Activated CD4-positive, alpha-beta T cell treated with anti-CD3 and anti-CD28 coated beads for 4 hours (primary cell): ENCODE data around the gene BRS3.
"Not testable (repeated sequence)": the region's sequence is repeated elsewhere in the genome, so short reads cannot be mapped to it uniquely, and the experiment has no call there.

Source experiments
- DNase-seq, 2 donors: peaks; one replicate each; pipeline ENCODE4 v3.0.0-alpha.2; 2020

The BRS3 gene

GRCh38 chrX:136487647-136488046 lies at the start of gene BRS3:
Gene BRS3 (plus strand): TSS chrX:136487947. CDS start chrX:136488115, 168 bp downstream.
- no peak for DNase-seq

GRCh38 chrX:136438192-136438591 lies 49.6 kb upstream of the BRS3 start:
- DNase-seq, result no peak

GRCh38 chrX:136445674-136446073 lies 42.1 kb upstream of the BRS3 start:
- DNase-seq, result not testable (repeated sequence)

- DNase-seq, result no peak
Measured at GRCh38 chrX:136446208-136446607, 41.5 kb upstream of the BRS3 start.

GRCh38 chrX:136447308-136447707 lies 40.4 kb upstream of the BRS3 start:
- DNase-seq, result no peak

- no peak for DNase-seq
Measured at GRCh38 chrX:136447968-136448367, 39.8 kb upstream of the BRS3 start.

GRCh38 chrX:136450050-136450830 lies 37.5 kb upstream of the BRS3 start:
- DNase-seq, result no peak

- DNase-seq, result no peak
Measured at GRCh38 chrX:136452614-136453013, 35.1 kb upstream of the BRS3 start.

- DNase-seq, result no peak
Measured at GRCh38 chrX:136453114-136453513, 34.6 kb upstream of the BRS3 start.

GRCh38 chrX:136453771-136454170 lies 34.0 kb upstream of the BRS3 start:
- no peak for DNase-seq

- no peak for DNase-seq
Measured at GRCh38 chrX:136456133-136456532, 31.6 kb upstream of the BRS3 start.

GRCh38 chrX:136457303-136457917 lies 30.3 kb upstream of the BRS3 start:
- DNase-seq, result no peak

GRCh38 chrX:136464589-136464988 lies 23.2 kb upstream of the BRS3 start:
- DNase-seq, result no peak

- no peak for DNase-seq
Measured at GRCh38 chrX:136467303-136467702, 20.4 kb upstream of the BRS3 start.

- no peak for DNase-seq
Measured at GRCh38 chrX:136468391-136469103, 19.2 kb upstream of the BRS3 start.

- no peak for DNase-seq
Measured at GRCh38 chrX:136473663-136474062, 14.1 kb upstream of the BRS3 start.

GRCh38 chrX:136475236-136475635 lies 12.5 kb upstream of the BRS3 start:
- DNase-seq, result no peak

GRCh38 chrX:136476501-136476900 lies 11.2 kb upstream of the BRS3 start:
- DNase-seq, result no peak

GRCh38 chrX:136477026-136477425 lies 10.7 kb upstream of the BRS3 start:
- DNase-seq, result no peak

GRCh38 chrX:136480383-136480782 lies 7.4 kb upstream of the BRS3 start:
- no peak for DNase-seq

- DNase-seq, result no peak
Measured at GRCh38 chrX:136488706-136489105, 959 bp downstream of the BRS3 start.

- no peak for DNase-seq
Measured at GRCh38 chrX:136491832-136492231, 4.1 kb downstream of the BRS3 start.

- DNase-seq, result no peak
Measured at GRCh38 chrX:136493011-136493410, 5.3 kb downstream of the BRS3 start.

- no peak for DNase-seq
Measured at GRCh38 chrX:136495043-136495442, 7.3 kb downstream of the BRS3 start.
